Duodenal mucosa (tissue), 2 donors: ENCODE measurements around the gene GPATCH11.

ENCODE experiments used
- H3K27ac ChIP-seq: one replicate; pipeline ENCODE4 v1.7.0; 2013; ENCODE audit warnings: low read depth, low read length
- H3K27me3 ChIP-seq, 2 donors: one replicate each; pipeline ENCODE4 v1.7.0; 2013; ENCODE audit warnings: low read length in 2 of 2, control low read depth in 1 of 2; ENCODE audit not compliant: insufficient read depth in 2 of 2, control insufficient read depth in 1 of 2
- H3K36me3 ChIP-seq, 2 donors: one replicate each; pipeline ENCODE4 v1.7.0; 2013; ENCODE audit warnings: low read length in 2 of 2, control low read depth in 1 of 2; ENCODE audit not compliant: insufficient read depth in 2 of 2, control insufficient read depth in 1 of 2
- H3K4me1 ChIP-seq, 2 donors: one replicate each; pipeline ENCODE4 v1.7.0; 2013; ENCODE audit warnings: low read length in 2 of 2, control low read depth in 1 of 2; ENCODE audit not compliant: insufficient read depth in 2 of 2, control insufficient read depth in 1 of 2
- H3K4me3 ChIP-seq, 2 donors: one replicate each; pipeline ENCODE4 v1.7.0; 2013; ENCODE audit warnings: low read length in 2 of 2, low read depth in 1 of 2
- H3K9ac ChIP-seq, 2 donors: one replicate each; pipeline ENCODE4 v1.7.0; 2013; ENCODE audit warnings: low read length in 2 of 2, low read depth in 1 of 2
- H3K9me3 ChIP-seq, 2 donors: one replicate each; pipeline ENCODE4 v1.7.0; 2013; ENCODE audit warnings: low read length in 2 of 2, control low read depth in 1 of 2; ENCODE audit not compliant: control insufficient read depth in 1 of 2

The GPATCH11 gene

DNA sequence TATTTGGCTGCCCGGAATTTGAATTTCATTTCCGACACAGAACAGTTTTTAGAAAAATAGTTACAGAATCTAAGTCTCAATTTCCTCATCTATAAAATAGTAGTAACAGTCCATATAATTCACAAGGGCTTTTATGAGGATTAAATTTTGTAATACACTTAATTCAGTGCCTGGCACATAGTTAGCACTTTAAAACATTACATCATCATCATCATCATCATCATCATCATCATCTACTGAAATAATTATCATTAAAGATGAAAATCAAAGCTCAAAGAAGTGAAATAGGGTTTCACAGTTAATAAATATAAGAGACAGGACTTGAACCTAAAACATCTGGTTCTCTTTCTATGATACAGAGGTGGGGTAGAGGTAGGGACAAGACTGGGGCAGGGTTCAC is 13.4 kb upstream of the GPATCH11 start:
- Histone ChIP-seq H3K27ac (no peak overlapping the region), H3K4me3 (no peak overlapping the region), H3K27me3 (no peaks in the 10 kb centered on the region), H3K9me3 (no peaks in the 10 kb centered on the region), H3K4me1 (no peaks in the 10 kb centered on the region), H3K36me3 (peaks cover 17 to 64% of the 10 kb centered on the region in 2 donors), H3K9ac (no peak overlapping the region)

DNA sequence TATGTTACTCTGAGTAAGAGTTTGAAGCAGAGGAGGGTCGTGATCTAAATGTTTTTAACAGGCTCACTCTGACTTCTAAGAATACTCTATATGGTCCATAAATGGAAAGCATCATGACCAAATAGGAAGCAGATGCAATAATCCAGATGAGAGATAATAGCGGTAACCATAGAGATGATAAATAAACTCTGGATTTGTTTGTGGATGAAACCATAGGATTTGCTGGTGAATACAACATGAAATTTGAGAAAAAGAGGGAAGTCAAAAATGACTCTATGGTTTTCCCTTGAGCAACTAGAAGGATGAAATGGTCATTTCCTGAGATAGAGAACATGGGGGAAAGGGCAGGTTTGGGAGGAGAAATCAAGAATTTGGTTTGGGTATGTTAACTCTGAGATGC is 4.1 kb upstream of the GPATCH11 start:
- Histone ChIP-seq H3K4me3 (no peak overlapping the region), H3K27me3 (no peaks in the 10 kb centered on the region), H3K27ac (no peak overlapping the region), H3K4me1 (peaks cover 23 to 34% of the 10 kb centered on the region in 2 donors), H3K9me3 (no peaks in the 10 kb centered on the region), H3K9ac (no peak overlapping the region), H3K36me3 (peaks cover 21 to 23% of the 10 kb centered on the region in 2 donors)

DNA sequence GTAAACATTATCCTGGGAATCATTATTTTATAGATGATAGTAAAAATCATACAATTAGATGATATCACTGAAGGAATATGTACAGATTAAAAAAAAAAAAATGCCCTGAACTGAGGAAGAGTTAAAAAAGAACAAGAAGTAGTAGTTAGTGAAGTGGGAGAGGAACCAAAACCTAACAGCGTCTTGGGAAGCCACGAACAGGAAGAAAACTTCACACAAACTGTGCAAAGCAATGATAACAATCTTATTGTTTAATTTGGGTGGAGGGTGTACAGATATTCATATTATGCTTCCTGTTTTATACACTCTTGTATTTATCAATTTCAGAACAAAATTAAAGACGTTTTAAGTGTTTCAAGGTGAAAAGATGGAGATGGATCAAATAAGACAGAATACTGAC is 3.6 kb upstream of the GPATCH11 start:
- no peak overlapping the region for H3K9ac ChIP-seq
- H3K9me3 ChIP-seq: no peaks in the 10 kb centered on the region
- H3K4me3 ChIP-seq: no peak overlapping the region
- no peaks in the 10 kb centered on the region for H3K27me3 ChIP-seq
- H3K36me3 ChIP-seq: peaks cover 19 to 21% of the 10 kb centered on the region in 2 donors
- peaks cover 27 to 38% of the 10 kb centered on the region in 2 donors for H3K4me1 ChIP-seq
- no peak overlapping the region for H3K27ac ChIP-seq

DNA sequence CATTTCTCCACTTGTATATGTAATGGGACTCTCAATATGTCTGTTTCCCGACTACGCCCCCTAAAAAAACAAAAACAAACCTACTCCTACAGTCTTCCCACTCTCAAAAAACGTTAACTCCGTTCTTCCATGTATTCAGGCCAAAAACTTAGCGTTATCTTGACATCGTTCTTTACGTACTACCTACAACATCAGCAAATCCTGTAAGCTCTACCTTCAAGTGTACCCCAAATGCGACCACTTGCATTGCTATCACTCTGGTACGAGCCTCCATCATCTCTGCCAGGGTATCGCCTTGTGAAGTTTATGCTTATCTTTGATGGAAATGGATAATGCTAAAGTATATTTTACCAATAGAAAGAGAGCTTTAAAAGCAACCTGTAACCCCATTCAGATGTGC is 479 bp downstream of the GPATCH11 start:
- no peaks in the 10 kb centered on the region for H3K27me3 ChIP-seq
- peaks cover 8 to 10% of the 10 kb centered on the region in 2 donors for H3K36me3 ChIP-seq
- no peak overlapping the region for H3K27ac ChIP-seq
- peaks cover 28 to 40% of the 10 kb centered on the region in 2 donors for H3K4me1 ChIP-seq
- H3K9me3 ChIP-seq: no peaks in the 10 kb centered on the region
- H3K9ac ChIP-seq: peak overlapping the region; percentile 94 to 97
- H3K4me3 ChIP-seq: peak overlapping the region; percentile 98 to 99

DNA sequence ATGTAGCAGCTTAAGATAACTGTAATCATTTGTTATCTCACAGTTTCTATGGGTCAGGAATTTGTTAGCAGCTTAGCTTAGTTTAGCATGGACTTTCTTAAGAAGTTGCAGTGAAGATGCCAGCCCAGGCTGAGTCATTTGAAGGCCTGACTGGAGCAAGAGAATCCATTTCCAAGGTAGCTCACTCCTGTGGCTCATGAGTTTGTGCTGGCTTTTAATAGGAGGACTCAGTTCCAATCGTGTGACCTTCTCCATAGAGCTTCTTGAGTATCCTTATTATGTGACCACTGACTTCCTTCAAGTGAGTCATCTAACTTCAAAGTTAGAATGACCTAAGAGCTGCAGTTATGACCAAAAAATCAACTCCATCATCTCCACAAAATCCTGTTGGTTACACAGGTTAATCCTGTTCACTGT is 1.4 kb downstream of the GPATCH11 start:
- no peaks in the 10 kb centered on the region for H3K27me3 ChIP-seq
- peaks cover 8 to 12% of the 10 kb centered on the region in 2 donors for H3K36me3 ChIP-seq
- no peaks in the 10 kb centered on the region for H3K9me3 ChIP-seq
- no peak overlapping the region for H3K4me3 ChIP-seq
- no peak overlapping the region for H3K9ac ChIP-seq
- peaks cover 25 to 32% of the 10 kb centered on the region in 2 donors for H3K4me1 ChIP-seq
- H3K27ac ChIP-seq: no peak overlapping the region

GRCh38 chr2:37090019-37090477 is 5.7 kb downstream of the GPATCH11 start:
- H3K27ac ChIP-seq: no peak overlapping the region
- H3K9me3 ChIP-seq: no peaks in the 10 kb centered on the region
- no peak overlapping the region for H3K9ac ChIP-seq
- no peaks in the 10 kb centered on the region for H3K27me3 ChIP-seq
- H3K36me3 ChIP-seq: peaks cover 6 to 25% of the 10 kb centered on the region in 2 donors
- no peak overlapping the region for H3K4me3 ChIP-seq
- peaks cover 8% of the 10 kb centered on the region in 2 donors for H3K4me1 ChIP-seq

GRCh38 chr2:37091873-37092272 is 7.6 kb downstream of the GPATCH11 start:
- Histone ChIP-seq H3K27ac (no peak overlapping the region), H3K36me3 (peaks cover 10 to 36% of the 10 kb centered on the region in 2 donors), H3K4me1 (no peaks in the 10 kb centered on the region), H3K27me3 (no peaks in the 10 kb centered on the region), H3K4me3 (no peak overlapping the region), H3K9ac (no peak overlapping the region), H3K9me3 (no peaks in the 10 kb centered on the region)

GRCh38 chr2:37096568-37096967 is 12.2 kb downstream of the GPATCH11 start:
- peaks cover 13 to 35% of the 10 kb centered on the region in 2 donors for H3K36me3 ChIP-seq
- H3K27me3 ChIP-seq: no peaks in the 10 kb centered on the region
- H3K4me3 ChIP-seq: no peak overlapping the region
- no peak overlapping the region for H3K27ac ChIP-seq
- no peak overlapping the region for H3K9ac ChIP-seq
- H3K4me1 ChIP-seq: no peaks in the 10 kb centered on the region
- H3K9me3 ChIP-seq: no peaks in the 10 kb centered on the region

GRCh38 chr2:37098416-37099118 is 14.2 kb downstream of the GPATCH11 start:
- no peaks in the 10 kb centered on the region for H3K9me3 ChIP-seq
- H3K27ac ChIP-seq: no peak overlapping the region
- no peak overlapping the region for H3K4me3 ChIP-seq
- no peak overlapping the region for H3K9ac ChIP-seq
- H3K27me3 ChIP-seq: no peaks in the 10 kb centered on the region
- peaks cover 18 to 35% of the 10 kb centered on the region in 2 donors for H3K36me3 ChIP-seq
- H3K4me1 ChIP-seq: no peaks in the 10 kb centered on the region

GRCh38 chr2:37100054-37100453 is 15.7 kb downstream of the GPATCH11 start:
- no peak overlapping the region for H3K9ac ChIP-seq
- H3K4me1 ChIP-seq: no peaks in the 10 kb centered on the region
- H3K4me3 ChIP-seq: no peak overlapping the region
- H3K27me3 ChIP-seq: no peaks in the 10 kb centered on the region
- no peak overlapping the region for H3K27ac ChIP-seq
- H3K9me3 ChIP-seq: no peaks in the 10 kb centered on the region
- H3K36me3 ChIP-seq: peaks cover 20 to 25% of the 10 kb centered on the region in 2 donors
